C4-2B (cell line): Measurements from ENCODE around the gene GRIN3B.

Source experiments
- H3K27ac ChIP-seq: fragments of 450-650 bp; 2 replicates; pipeline ENCODE4 v1.5.1; 2017
- CTCF ChIP-seq: fragments of 450-650 bp; conservative IDR thresholded peaks from 2 replicates; pipeline ENCODE4 v1.5.1; 2017; ENCODE audit warnings: mild to moderate bottlenecking
- ZFX ChIP-seq: fragments of 450-650 bp; IDR thresholded peaks from 2 replicates; pipeline ENCODE4 v1.6.1; 2017

The GRIN3B gene

GRCh38 chr19:1040476-1041271 lies 40.5 kb downstream of the GRIN3B start:
- H3K27ac ChIP-seq = peak overlapping the region; percentile 73
- no peak for TF ChIP-seq CTCF
- no peak for TF ChIP-seq ZFX

GRCh38 chr19:1041272-1041834 lies 41.1 kb downstream of the GRIN3B start:
- TF ChIP-seq ZFX (no peak), CTCF (no peak)
- no peak overlapping the region; the same call in 1 of the 2 replicates for H3K27ac ChIP-seq

GRCh38 chr19:1041835-1042685 lies 41.8 kb downstream of the GRIN3B start:
- TF ChIP-seq ZFX = no peak
- H3K27ac ChIP-seq = no peak overlapping the region

- H3K27ac ChIP-seq = no peak overlapping the region
- TF ChIP-seq ZFX (no peak), CTCF (no peak)
Observed at GRCh38 chr19:1042689-1043511, 42.7 kb downstream of the GRIN3B start.

- TF ChIP-seq ZFX = no peak
- TF ChIP-seq CTCF = no peak
- H3K27ac ChIP-seq = no peak overlapping the region
Observed at GRCh38 chr19:1045247-1045603, 45.0 kb downstream of the GRIN3B start.

- TF ChIP-seq ZFX (no peak), CTCF (no peak)
- H3K27ac ChIP-seq = no peak overlapping the region
Observed at GRCh38 chr19:1046117-1046626, 46.0 kb downstream of the GRIN3B start.
